ENCODE results near the gene PRKCD. TPM values are rescaled to one million over a fixed set of nuclear protein-coding genes. Genes with fewer than 3 reads are reported as not detected.

The PRKCD gene
- total RNA-seq, 1 experiment from 2014 or later: 30.9 TPM

DNA sequence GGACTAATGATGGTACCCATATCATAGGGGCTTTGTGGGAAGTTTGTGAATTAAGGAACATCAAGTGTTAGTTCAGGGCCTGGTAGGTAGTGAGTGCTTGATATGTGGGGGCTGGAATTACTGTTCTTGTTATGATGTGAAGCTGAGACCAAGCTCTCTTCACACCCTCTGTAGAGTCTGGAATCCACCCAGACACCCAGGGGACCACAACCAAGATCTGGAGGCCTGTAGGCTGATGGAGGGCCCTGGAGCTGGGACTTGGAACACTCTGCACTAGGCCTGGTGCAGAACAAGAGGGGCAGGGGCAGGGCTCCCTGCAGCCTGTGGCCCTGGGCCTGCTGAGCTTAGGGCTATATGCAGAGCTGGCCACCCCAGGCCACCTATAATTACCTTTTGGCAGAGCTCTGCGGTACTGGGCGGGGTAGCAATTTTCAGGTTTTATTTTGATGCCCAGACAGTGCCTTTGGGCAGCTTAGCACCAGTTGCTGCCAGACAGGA is 13.1 kb upstream of the PRKCD start:
- Mint-ChIP-seq H3K4me3 (ENCODE audit: unreplicated experiment) (no peak overlapping the region), H3K9me3 (ENCODE audit: unreplicated experiment) (no peaks in the 10 kb centered on the region), H3K27me3 (ENCODE audit: insufficient read depth, unreplicated experiment) (no peaks in the 10 kb centered on the region), H3K27ac (ENCODE audit: unreplicated experiment) (no peak overlapping the region), H3K4me1 (ENCODE audit: low read depth, unreplicated experiment) (peaks cover 25% of the 10 kb centered on the region), H3K36me3 (ENCODE audit: insufficient read depth, unreplicated experiment) (no peaks in the 10 kb centered on the region)
- no peaks in the 10 kb centered on the region for H3K36me3 ChIP-seq (ENCODE audit: control insufficient read depth, insufficient read depth, low read length)
- intact Hi-C loops (cut with micrococcal nuclease; ENCODE audit: unreplicated experiment): no loop called here
- no peaks in the 10 kb centered on the region for H3K9me3 ChIP-seq
- H3K27me3 ChIP-seq (replicated peaks; ENCODE audit: control insufficient read depth, insufficient read depth, low read length): no peaks in the 10 kb centered on the region
- H3K4me1 ChIP-seq: peaks cover 16% of the 10 kb centered on the region
- POLR2A ChIA-PET: no interaction called here
- DNase-seq: no peak
- CTCF ChIA-PET: interaction anchor here (1.0 kb wide), 1 partner anchor 9 kb away, joined by 3 read pairs; no protein-coding TSS in a partner anchor
- BruUV-seq (replicated peaks): no TSS peak
- no peak overlapping the region for H3K4me3 ChIP-seq (ENCODE audit: low read depth, low read length)
- TF ChIP-seq, protein P1, sequence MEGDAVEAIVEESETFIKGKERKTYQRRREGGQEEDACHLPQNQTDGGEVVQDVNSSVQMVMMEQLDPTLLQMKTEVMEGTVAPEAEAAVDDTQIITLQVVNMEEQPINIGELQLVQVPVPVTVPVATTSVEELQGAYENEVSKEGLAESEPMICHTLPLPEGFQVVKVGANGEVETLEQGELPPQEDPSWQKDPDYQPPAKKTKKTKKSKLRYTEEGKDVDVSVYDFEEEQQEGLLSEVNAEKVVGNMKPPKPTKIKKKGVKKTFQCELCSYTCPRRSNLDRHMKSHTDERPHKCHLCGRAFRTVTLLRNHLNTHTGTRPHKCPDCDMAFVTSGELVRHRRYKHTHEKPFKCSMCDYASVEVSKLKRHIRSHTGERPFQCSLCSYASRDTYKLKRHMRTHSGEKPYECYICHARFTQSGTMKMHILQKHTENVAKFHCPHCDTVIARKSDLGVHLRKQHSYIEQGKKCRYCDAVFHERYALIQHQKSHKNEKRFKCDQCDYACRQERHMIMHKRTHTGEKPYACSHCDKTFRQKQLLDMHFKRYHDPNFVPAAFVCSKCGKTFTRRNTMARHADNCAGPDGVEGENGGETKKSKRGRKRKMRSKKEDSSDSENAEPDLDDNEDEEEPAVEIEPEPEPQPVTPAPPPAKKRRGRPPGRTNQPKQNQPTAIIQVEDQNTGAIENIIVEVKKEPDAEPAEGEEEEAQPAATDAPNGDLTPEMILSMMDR (IDR thresholded peaks at IDR 0.05; ENCODE audit: insufficient read depth in 1 of 2, low read depth in 1 of 2, low read length in 1 of 2, severe bottlenecking in 1 of 2, unreplicated experiment in 1 of 2): no peak

DNA sequence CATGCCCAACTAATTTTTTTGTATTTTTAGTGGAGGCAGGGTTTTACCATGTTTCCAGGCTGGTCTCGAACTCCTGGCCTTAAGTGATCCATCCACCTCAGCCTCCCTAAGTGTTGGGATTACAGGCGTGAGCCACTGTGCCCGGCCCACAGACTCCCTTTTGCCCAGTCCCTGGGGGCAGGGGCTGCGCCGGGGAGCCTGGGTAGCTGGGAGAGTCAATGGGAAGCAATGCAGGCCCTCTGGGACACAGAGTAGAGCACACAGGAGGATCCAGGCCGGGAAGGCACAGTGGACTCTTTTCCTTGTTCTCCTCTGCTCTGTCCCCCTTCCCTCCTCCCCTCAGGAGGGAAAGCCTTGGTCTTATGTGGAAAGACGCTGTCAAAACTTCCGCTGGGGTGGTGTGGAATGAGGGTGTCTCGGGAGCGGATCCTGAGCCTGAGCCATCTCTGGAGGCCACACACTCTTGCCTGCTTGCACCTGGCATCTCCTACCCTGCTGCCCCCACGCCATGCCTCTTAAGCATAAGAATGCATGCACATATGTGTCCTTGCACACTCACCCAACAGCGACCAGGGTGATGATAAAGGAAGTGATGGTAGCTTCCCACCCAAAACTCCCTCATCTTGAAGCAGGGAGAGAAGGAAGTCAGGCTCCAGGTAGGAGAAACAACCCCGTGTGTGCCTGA is 11.9 kb upstream of the PRKCD start:
- no peaks in the 10 kb centered on the region for H3K36me3 Mint-ChIP-seq (ENCODE audit: insufficient read depth, unreplicated experiment)
- intact Hi-C loops (cut with micrococcal nuclease; ENCODE audit: unreplicated experiment): no loop called here
- ChIA-PET CTCF (interaction anchor here (1.0 to 1.3 kb wide), 2 partner anchors 8 to 11 kb away, joined by 3 read pairs; partner anchors contain the start of gene PRKCD), POLR2A (no interaction called here)
- H3K36me3 ChIP-seq (ENCODE audit: control insufficient read depth, insufficient read depth, low read length): no peaks in the 10 kb centered on the region
- H3K27me3 Mint-ChIP-seq (ENCODE audit: insufficient read depth, unreplicated experiment): no peaks in the 10 kb centered on the region
- H3K27ac Mint-ChIP-seq (ENCODE audit: unreplicated experiment): no peak overlapping the region
- H3K27me3 ChIP-seq (replicated peaks; ENCODE audit: control insufficient read depth, insufficient read depth, low read length): no peaks in the 10 kb centered on the region
- no peak overlapping the region for H3K4me3 Mint-ChIP-seq (ENCODE audit: unreplicated experiment)
- BruUV-seq (replicated peaks): no TSS peak
- H3K4me3 ChIP-seq (ENCODE audit: low read depth, low read length): no peak overlapping the region
- no peaks in the 10 kb centered on the region for H3K9me3 ChIP-seq
- no peaks in the 10 kb centered on the region for H3K9me3 Mint-ChIP-seq (ENCODE audit: unreplicated experiment)
- H3K4me1 Mint-ChIP-seq (ENCODE audit: low read depth, unreplicated experiment): peaks cover 25% of the 10 kb centered on the region
- no peak for DNase-seq
- TF ChIP-seq, protein P1 (IDR thresholded peaks at IDR 0.05; ENCODE audit: insufficient read depth in 1 of 2, low read depth in 1 of 2, low read length in 1 of 2, severe bottlenecking in 1 of 2, unreplicated experiment in 1 of 2): no peak
- peaks cover 16% of the 10 kb centered on the region for H3K4me1 ChIP-seq

DNA sequence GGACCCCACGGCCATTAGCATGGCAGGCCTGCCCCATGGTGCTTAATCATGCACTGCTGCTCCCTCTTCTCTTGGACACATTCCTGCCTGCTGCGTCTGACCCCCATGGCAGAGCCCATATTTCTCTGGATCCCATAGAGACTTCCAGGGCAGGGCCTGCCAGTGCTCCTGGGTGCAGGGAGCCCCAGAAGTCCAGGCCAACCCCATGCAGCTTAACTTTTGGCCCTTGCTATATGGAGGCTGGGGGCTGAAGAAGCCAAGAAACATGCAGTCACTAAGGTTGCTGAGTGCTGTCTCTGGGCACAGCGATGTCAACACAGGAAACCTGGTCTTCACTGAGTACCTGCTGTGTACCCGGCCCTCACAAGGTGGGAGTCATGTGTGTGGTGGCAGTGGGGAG is 11.3 kb upstream of the PRKCD start:
- Histone ChIP-seq H3K4me3 (ENCODE audit: low read depth, low read length) (no peak overlapping the region), H3K27me3 (replicated peaks; ENCODE audit: control insufficient read depth, insufficient read depth, low read length) (no peaks in the 10 kb centered on the region), H3K9me3 (no peaks in the 10 kb centered on the region), H3K4me1 (peaks cover 16% of the 10 kb centered on the region), H3K36me3 (ENCODE audit: control insufficient read depth, insufficient read depth, low read length) (no peaks in the 10 kb centered on the region)
- no TSS peak for BruUV-seq (replicated peaks)
- no peaks in the 10 kb centered on the region for H3K9me3 Mint-ChIP-seq (ENCODE audit: unreplicated experiment)
- TF ChIP-seq, protein P1 (IDR thresholded peaks at IDR 0.05; ENCODE audit: insufficient read depth in 1 of 2, low read depth in 1 of 2, low read length in 1 of 2, severe bottlenecking in 1 of 2, unreplicated experiment in 1 of 2): no peak
- no peak for DNase-seq
- POLR2A ChIA-PET: no interaction called here
- no peaks in the 10 kb centered on the region for H3K36me3 Mint-ChIP-seq (ENCODE audit: insufficient read depth, unreplicated experiment)
- no peak overlapping the region for H3K27ac Mint-ChIP-seq (ENCODE audit: unreplicated experiment)
- no peaks in the 10 kb centered on the region for H3K27me3 Mint-ChIP-seq (ENCODE audit: insufficient read depth, unreplicated experiment)
- CTCF ChIA-PET: interaction anchor here (0.6 to 1.3 kb wide), 2 partner anchors 10 to 11 kb away, joined by 3 to 5 read pairs; partner anchors contain the start of gene PRKCD
- intact Hi-C loops (cut with micrococcal nuclease; ENCODE audit: unreplicated experiment): no loop called here
- H3K4me3 Mint-ChIP-seq (ENCODE audit: unreplicated experiment): no peak overlapping the region
- H3K4me1 Mint-ChIP-seq (ENCODE audit: low read depth, unreplicated experiment): peaks cover 25% of the 10 kb centered on the region

Measured in Caco-2 (cell line).